HCT116 (cell line): Measurements from ENCODE around the gene OPN3. TPM values are rescaled to one million over a fixed set of nuclear protein-coding genes. Genes with fewer than 3 reads are reported as not detected.

Experiments
- ATAC-seq: fragments of 200-7000 bp; cut with Tn5 transposase; 2 replicates; pipeline ENCODE4 v1.9.1; 2020; ENCODE audit warnings: mild to moderate bottlenecking, moderate library complexity
- BruUV-seq: library from RNA; stranded (reverse); fragments of 400-500 nt; replicated peaks from 2 replicates; lab custom pipeline; 2021; lab: Mats Ljungman, UMichigan
- CTCF ChIA-PET: fragments of 300-600 bp; sonication (Branson Sonifier 250); formaldehyde crosslinking; loops from one replicate; lab custom pipeline; 2021; ENCODE audit warnings: antibody characterized with exemption; lab: Charles Lee
- POLR2A ChIA-PET: fragments of 300-600, 350-600 bp; sonication (Branson Sonifier 250); formaldehyde crosslinking; loops from one replicate; lab custom pipeline; 2021; ENCODE audit warnings: antibody characterized with exemption; lab: Charles Lee
- RAD21 ChIA-PET, 2 experiments: fragments of 300-600 bp; sonication (Branson Sonifier 250); formaldehyde crosslinking; loops; one replicate each; lab custom pipeline; 2023; ENCODE audit warnings: low total read pairs in 2 of 2; ENCODE audit not compliant: uncharacterized antibody in 2 of 2, unreplicated experiment in 2 of 2, low non-redundant PET in 1 of 2; lab: Charles Lee
- DNase-seq: peaks from one replicate; pipeline ENCODE4 v3.0.0-alpha.2; 2010; ENCODE audit warnings: low read depth, low spot score
- H2AFZ ChIP-seq: fragments of 200-600 bp; shearing (Covaris generic), sonication (generic); 2 replicates; pipeline ENCODE4 v1.6.1; 2017; ENCODE audit warnings: low read depth, mixed run types, mixed read lengths, antibody characterized with exemption, low read length; ENCODE audit not compliant: poor library complexity, severe bottlenecking
- H3K27ac ChIP-seq: 2 replicates; pipeline ENCODE4 v1.5.1; 2012; ENCODE audit warnings: low read depth, low read length
- H3K27me3 ChIP-seq: fragments of 200-600 bp; sonication (generic); 2 replicates; pipeline ENCODE4 v1.6.1; 2016; ENCODE audit warnings: mixed run types, low read length, mixed read lengths; ENCODE audit not compliant: insufficient read depth
- H3K36me3 ChIP-seq, 2 experiments: fragments of 200-500 bp in 1 of 2; fragments of 200-600 bp in 1 of 2; sonication (Bioruptor generic) in 1 of 2; sonication (generic) in 1 of 2; 2 replicates each; pipeline versions ENCODE4 v1.5.1 to v1.6.1; 2014 to 2016; ENCODE audit warnings: low read length in 2 of 2, inconsistent platforms in 1 of 2, mixed read lengths in 1 of 2, mixed run types in 1 of 2; ENCODE audit not compliant: insufficient read depth in 2 of 2, control insufficient read depth in 1 of 2
- H3K4me1 ChIP-seq, 2 experiments: fragments of 200-600 bp in 1 of 2; sonication (generic) in 1 of 2; 2 replicates each; pipeline versions ENCODE4 v1.5.1 to v1.6.1; 2012 to 2017; ENCODE audit warnings: low read length in 2 of 2, inconsistent platforms in 1 of 2, mild to moderate bottlenecking in 1 of 2, mixed read lengths in 1 of 2, mixed run types in 1 of 2, moderate library complexity in 1 of 2; ENCODE audit not compliant: insufficient read depth in 2 of 2, control insufficient read depth in 1 of 2
- H3K4me2 ChIP-seq: fragments of 200-600 bp; sonication (generic); 2 replicates; pipeline ENCODE4 v1.6.1; 2017; ENCODE audit warnings: mixed run types, low read length, mixed read lengths
- H3K4me3 ChIP-seq, 2 experiments: fragments of 200-600 bp in 1 of 2; sonication (generic) in 1 of 2; replicated peaks in 1 of 2; 2 replicates each; pipeline ENCODE4 v1.5.1; 2011 to 2016; ENCODE audit warnings: low read length in 2 of 2, control low read depth in 1 of 2, low read depth in 1 of 2, mild to moderate bottlenecking in 1 of 2, mixed read lengths in 1 of 2, mixed run types in 1 of 2
- H3K79me2 ChIP-seq: fragments of 200-600 bp; sonication (generic); 2 replicates; pipeline ENCODE4 v1.6.1; 2017; ENCODE audit warnings: mild to moderate bottlenecking, mixed run types, low read length, moderate library complexity, mixed read lengths; ENCODE audit not compliant: insufficient read depth
- H3K9ac ChIP-seq: fragments of 200-600 bp; sonication (generic); 2 replicates; pipeline ENCODE4 v1.6.1; 2016; ENCODE audit warnings: low read length, mixed read lengths
- H3K9me2 ChIP-seq: fragments of 200-600 bp; sonication (generic), shearing (Covaris generic); 2 replicates; pipeline ENCODE4 v1.6.1; 2017; ENCODE audit warnings: mixed run types, mild to moderate bottlenecking, moderate library complexity; ENCODE audit not compliant: insufficient read depth
- H3K9me3 ChIP-seq, 2 experiments: fragments of 200-500 bp in 1 of 2; fragments of 200-600 bp in 1 of 2; sonication (Bioruptor generic) in 1 of 2; sonication (generic) in 1 of 2; 2 replicates each; pipeline ENCODE4 v1.6.1; 2014 to 2017; ENCODE audit warnings: low read length in 2 of 2, mixed read lengths in 2 of 2, inconsistent platforms in 1 of 2, low read depth in 1 of 2, mild to moderate bottlenecking in 1 of 2, mixed run types in 1 of 2, moderate library complexity in 1 of 2; ENCODE audit not compliant: control insufficient read depth in 1 of 2, insufficient read depth in 1 of 2
- H4K20me1 ChIP-seq: fragments of 200-600 bp; sonication (generic), shearing (Covaris generic); 2 replicates; pipeline ENCODE4 v1.6.1; 2017; ENCODE audit warnings: mixed run types, mild to moderate bottlenecking, moderate library complexity; ENCODE audit not compliant: insufficient read depth
- EGR1 ChIP-seq: IDR thresholded peaks from 2 replicates; pipeline ENCODE4 v1.6.1; 2012; ENCODE audit warnings: low read depth
- ELF1 ChIP-seq: IDR thresholded peaks from 2 replicates; pipeline ENCODE4 v1.6.1; 2012; ENCODE audit warnings: low read depth, borderline replicate concordance
- EZH2phosphoT487 ChIP-seq: fragments of 200-600 bp; IDR thresholded peaks from 2 replicates; pipeline ENCODE4 v1.6.1; 2018; ENCODE audit warnings: antibody characterized with exemption, borderline replicate concordance
- FOSL1 ChIP-seq: IDR thresholded peaks from 2 replicates; pipeline ENCODE4 v1.6.1; 2012; ENCODE audit warnings: low read depth
- POLR2AphosphoS5 ChIP-seq: IDR thresholded peaks from 2 replicates; pipeline ENCODE4 v1.6.1; 2011; ENCODE audit warnings: mild to moderate bottlenecking, low read depth, low read length, moderate library complexity
- RAD21 ChIP-seq: IDR thresholded peaks from 2 replicates; pipeline ENCODE4 v1.6.1; 2012; ENCODE audit warnings: low read depth, mild to moderate bottlenecking
- SRF ChIP-seq: IDR thresholded peaks from 2 replicates; pipeline ENCODE4 v1.6.1; 2012; ENCODE audit warnings: low read depth
- YY1 ChIP-seq: IDR thresholded peaks from 2 replicates; pipeline ENCODE4 v1.6.1; 2011; ENCODE audit warnings: low read length, low read depth, moderate library complexity, mild to moderate bottlenecking; ENCODE audit not compliant: insufficient replicate concordance; ENCODE audit errors: extremely low read depth
- ZFX ChIP-seq: fragments of 450-650 bp; IDR thresholded peaks from 2 replicates; pipeline ENCODE4 v1.6.1; 2017
- intact Hi-C: fragments of 100-400 bp; cut with micrococcal nuclease; formaldehyde crosslinking; loops from 2 replicates; pipeline ENCODE4 v1.10.0; 2022
- total RNA-seq: library from RNA; stranded (reverse); gene quantifications from one replicate; pipeline ENCODE4 v1.2.1, GENCODE V29; 2021; ENCODE audit not compliant: unreplicated experiment
- TF ChIP-seq, protein P1 (sequence below): IDR thresholded peaks from 2 replicates; pipeline ENCODE4 v1.6.1; 2012
- TF ChIP-seq, protein P2 (sequence below): IDR thresholded peaks from 2 replicates; pipeline ENCODE4 v1.6.1; 2012; ENCODE audit warnings: low read depth
- TF ChIP-seq, protein P3 (sequence below): IDR thresholded peaks from 2 replicates; pipeline ENCODE4 v1.6.1; 2012
- TF ChIP-seq, protein P4 (sequence below), 3 experiments: fragments of 200-600 bp in 1 of 3; sonication (generic) in 1 of 3; IDR thresholded peaks in 2 of 3; conservative IDR thresholded peaks in 1 of 3; 2 replicates each; pipeline ENCODE4 v1.5.1; 2012 to 2017; ENCODE audit warnings: low read depth in 2 of 3, low read length in 2 of 3, antibody characterized with exemption in 1 of 3, borderline replicate concordance in 1 of 3, control low read depth in 1 of 3, mild to moderate bottlenecking in 1 of 3, mixed read lengths in 1 of 3, mixed run types in 1 of 3, moderate library complexity in 1 of 3; ENCODE audit not compliant: insufficient read depth in 1 of 3

The OPN3 gene
- total RNA-seq, 1 experiment from 2014 or later, result 6.1 TPM

DNA sequence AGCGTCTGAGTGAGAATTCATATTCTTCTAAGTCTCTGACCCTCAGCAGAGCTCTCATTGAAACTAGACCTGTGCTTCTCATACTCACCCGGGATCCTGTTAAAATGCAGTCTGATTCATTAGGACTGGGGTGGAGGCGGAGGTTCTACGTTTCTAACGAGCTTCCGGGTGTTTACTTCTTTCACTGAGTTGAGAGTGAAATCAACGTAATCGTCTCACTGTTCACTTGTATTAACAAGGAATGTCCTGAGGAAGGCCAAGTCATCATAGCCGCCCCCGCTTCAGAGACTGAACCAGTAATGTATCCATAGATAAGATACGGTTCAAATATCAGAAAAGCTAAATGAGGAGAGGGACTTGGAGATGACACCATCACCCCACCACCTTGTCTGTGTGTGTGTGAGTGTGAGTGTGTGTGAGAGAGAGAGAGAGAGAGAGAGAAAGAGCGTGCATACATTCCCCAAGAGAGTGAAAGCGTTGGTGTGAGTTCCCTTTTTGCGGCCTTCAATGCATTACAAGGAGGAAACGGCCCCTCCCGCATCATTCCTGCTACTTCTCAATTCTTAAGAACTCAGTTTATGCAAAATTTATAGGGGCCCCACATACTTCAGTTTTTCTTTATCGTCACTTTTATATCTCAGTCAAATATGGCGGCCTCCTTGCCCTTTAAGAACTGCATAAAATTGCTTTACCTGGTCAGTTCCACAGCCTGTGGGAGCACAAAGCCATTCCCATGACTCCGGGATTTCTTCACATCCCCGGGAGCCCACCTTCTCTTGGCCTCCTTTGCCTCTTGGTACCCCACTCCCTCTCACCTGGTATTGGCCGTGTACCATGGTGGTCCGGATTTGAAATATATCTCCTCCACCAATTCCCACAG lies 88.2 kb downstream of the OPN3 start:
- H3K27ac ChIP-seq, result no peak overlapping the region
- BruUV-seq, result no TSS peak
- no peak overlapping the region for H2AFZ ChIP-seq
- no peak overlapping the region for H3K4me3 ChIP-seq
- POLR2A ChIA-PET, result interaction anchor here (1.3 kb wide), 1 partner anchor 13 kb away, joined by 4 read pairs; no protein-coding TSS in a partner anchor
- no peaks in the 10 kb centered on the region for H3K9me3 ChIP-seq
- CTCF ChIA-PET, result no interaction called here
- no peaks in the 10 kb centered on the region for H3K9me2 ChIP-seq
- DNase-seq (no peak), ATAC-seq (no peak)
- RAD21 ChIA-PET, result no interaction called here
- H3K27me3 ChIP-seq, result no peaks in the 10 kb centered on the region
- no peak for TF ChIP-seq YY1
- TF ChIP-seq, protein P1, sequence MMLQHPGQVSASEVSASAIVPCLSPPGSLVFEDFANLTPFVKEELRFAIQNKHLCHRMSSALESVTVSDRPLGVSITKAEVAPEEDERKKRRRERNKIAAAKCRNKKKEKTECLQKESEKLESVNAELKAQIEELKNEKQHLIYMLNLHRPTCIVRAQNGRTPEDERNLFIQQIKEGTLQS, result no peak
- no peak for TF ChIP-seq FOSL1
- no peak for TF ChIP-seq EGR1
- TF ChIP-seq, protein P2, sequence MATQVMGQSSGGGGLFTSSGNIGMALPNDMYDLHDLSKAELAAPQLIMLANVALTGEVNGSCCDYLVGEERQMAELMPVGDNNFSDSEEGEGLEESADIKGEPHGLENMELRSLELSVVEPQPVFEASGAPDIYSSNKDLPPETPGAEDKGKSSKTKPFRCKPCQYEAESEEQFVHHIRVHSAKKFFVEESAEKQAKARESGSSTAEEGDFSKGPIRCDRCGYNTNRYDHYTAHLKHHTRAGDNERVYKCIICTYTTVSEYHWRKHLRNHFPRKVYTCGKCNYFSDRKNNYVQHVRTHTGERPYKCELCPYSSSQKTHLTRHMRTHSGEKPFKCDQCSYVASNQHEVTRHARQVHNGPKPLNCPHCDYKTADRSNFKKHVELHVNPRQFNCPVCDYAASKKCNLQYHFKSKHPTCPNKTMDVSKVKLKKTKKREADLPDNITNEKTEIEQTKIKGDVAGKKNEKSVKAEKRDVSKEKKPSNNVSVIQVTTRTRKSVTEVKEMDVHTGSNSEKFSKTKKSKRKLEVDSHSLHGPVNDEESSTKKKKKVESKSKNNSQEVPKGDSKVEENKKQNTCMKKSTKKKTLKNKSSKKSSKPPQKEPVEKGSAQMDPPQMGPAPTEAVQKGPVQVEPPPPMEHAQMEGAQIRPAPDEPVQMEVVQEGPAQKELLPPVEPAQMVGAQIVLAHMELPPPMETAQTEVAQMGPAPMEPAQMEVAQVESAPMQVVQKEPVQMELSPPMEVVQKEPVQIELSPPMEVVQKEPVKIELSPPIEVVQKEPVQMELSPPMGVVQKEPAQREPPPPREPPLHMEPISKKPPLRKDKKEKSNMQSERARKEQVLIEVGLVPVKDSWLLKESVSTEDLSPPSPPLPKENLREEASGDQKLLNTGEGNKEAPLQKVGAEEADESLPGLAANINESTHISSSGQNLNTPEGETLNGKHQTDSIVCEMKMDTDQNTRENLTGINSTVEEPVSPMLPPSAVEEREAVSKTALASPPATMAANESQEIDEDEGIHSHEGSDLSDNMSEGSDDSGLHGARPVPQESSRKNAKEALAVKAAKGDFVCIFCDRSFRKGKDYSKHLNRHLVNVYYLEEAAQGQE, result no peak
- no peak for TF ChIP-seq SRF
- TF ChIP-seq, protein P3, sequence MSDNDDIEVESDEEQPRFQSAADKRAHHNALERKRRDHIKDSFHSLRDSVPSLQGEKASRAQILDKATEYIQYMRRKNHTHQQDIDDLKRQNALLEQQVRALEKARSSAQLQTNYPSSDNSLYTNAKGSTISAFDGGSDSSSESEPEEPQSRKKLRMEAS, result no peak
- no peak for TF ChIP-seq POLR2AphosphoS5
- TF ChIP-seq EZH2phosphoT487, result no peak
- TF ChIP-seq ZFX, result no peak
- TF ChIP-seq ELF1, result no peak
- TF ChIP-seq RAD21, result no peak
- TF ChIP-seq, protein P4, sequence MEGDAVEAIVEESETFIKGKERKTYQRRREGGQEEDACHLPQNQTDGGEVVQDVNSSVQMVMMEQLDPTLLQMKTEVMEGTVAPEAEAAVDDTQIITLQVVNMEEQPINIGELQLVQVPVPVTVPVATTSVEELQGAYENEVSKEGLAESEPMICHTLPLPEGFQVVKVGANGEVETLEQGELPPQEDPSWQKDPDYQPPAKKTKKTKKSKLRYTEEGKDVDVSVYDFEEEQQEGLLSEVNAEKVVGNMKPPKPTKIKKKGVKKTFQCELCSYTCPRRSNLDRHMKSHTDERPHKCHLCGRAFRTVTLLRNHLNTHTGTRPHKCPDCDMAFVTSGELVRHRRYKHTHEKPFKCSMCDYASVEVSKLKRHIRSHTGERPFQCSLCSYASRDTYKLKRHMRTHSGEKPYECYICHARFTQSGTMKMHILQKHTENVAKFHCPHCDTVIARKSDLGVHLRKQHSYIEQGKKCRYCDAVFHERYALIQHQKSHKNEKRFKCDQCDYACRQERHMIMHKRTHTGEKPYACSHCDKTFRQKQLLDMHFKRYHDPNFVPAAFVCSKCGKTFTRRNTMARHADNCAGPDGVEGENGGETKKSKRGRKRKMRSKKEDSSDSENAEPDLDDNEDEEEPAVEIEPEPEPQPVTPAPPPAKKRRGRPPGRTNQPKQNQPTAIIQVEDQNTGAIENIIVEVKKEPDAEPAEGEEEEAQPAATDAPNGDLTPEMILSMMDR (IDR thresholded peaks at IDR 0.05 in 2 of 3, conservative IDR thresholded peaks at IDR 0.05 in 1 of 3; ENCODE audit: borderline replicate concordance in 1 of 3, insufficient read depth in 1 of 3, low read depth in 2 of 3, low read length in 2 of 3), result no peak
- H3K4me1 ChIP-seq, result no peaks in the 10 kb centered on the region
- no peak overlapping the region for H3K9ac ChIP-seq
- intact Hi-C loops, result no loop called here
- H3K4me2 ChIP-seq, result no peak overlapping the region
- H3K79me2 ChIP-seq, result no peaks in the 10 kb centered on the region
- no peaks in the 10 kb centered on the region for H4K20me1 ChIP-seq
- H3K36me3 ChIP-seq, result no peaks in the 10 kb centered on the region
